HG03521 (cell line): ENCODE results near the gene CXCL6.

ENCODE experiments used
- ATAC-seq: cut with Tn5 transposase; IDR thresholded peaks from one replicate; pipeline ENCODE4 v1.9.1; 2021; ENCODE audit warnings: mild to moderate bottlenecking, moderate library complexity; ENCODE audit not compliant: unreplicated experiment

Gene CXCL6

GRCh38 chr4:73865431-73866096 is 29.1 kb downstream of the CXCL6 start:
- no peak for ATAC-seq

- no peak for ATAC-seq
Measured at GRCh38 chr4:73866246-73866645, 29.8 kb downstream of the CXCL6 start.

GRCh38 chr4:73867783-73868182 is 31.3 kb downstream of the CXCL6 start:
- ATAC-seq, result no peak

DNA sequence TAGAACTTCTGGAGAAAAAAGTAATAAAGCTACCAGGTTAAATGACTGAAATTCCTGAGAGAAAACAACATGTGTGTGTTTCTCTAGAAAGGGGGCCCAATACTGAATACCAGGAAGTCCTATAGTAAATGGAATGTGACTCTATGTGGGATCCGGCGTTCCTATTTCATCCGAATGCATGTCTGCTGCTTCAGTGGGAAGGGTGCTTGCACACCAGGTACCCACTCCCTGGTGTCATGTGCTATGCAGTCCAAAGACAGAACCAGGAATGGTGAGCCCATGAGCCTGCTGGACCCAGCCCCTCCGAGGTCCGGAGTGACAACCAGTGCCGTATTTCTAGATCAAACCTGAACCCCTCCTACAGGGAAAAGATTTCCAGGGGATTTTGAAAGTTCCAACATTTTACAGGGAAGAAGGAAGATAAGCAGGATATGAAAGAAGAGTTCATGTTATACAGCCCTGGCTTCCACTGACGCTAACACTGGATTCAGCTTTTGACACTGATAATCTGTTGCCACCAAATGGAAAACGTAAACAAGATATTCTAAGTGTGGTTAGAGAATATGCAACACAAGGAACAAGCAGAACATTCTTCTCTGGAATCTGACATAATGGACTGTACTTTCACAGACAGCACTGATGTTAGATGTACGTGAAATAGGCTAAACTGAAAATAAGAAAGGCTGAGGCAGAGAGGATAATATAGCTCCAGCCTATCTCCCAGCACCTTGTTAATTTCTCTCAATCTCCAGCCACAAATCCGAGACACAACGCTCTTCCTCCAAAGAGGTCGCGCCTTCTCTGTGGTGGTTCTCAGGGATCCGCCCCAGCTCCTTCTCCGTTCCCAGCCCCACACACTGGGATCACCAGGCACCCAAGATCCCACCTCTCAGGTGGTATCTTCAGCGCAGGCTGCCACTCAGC is 32.0 kb downstream of the CXCL6 start:
- ATAC-seq, result no peak

DNA sequence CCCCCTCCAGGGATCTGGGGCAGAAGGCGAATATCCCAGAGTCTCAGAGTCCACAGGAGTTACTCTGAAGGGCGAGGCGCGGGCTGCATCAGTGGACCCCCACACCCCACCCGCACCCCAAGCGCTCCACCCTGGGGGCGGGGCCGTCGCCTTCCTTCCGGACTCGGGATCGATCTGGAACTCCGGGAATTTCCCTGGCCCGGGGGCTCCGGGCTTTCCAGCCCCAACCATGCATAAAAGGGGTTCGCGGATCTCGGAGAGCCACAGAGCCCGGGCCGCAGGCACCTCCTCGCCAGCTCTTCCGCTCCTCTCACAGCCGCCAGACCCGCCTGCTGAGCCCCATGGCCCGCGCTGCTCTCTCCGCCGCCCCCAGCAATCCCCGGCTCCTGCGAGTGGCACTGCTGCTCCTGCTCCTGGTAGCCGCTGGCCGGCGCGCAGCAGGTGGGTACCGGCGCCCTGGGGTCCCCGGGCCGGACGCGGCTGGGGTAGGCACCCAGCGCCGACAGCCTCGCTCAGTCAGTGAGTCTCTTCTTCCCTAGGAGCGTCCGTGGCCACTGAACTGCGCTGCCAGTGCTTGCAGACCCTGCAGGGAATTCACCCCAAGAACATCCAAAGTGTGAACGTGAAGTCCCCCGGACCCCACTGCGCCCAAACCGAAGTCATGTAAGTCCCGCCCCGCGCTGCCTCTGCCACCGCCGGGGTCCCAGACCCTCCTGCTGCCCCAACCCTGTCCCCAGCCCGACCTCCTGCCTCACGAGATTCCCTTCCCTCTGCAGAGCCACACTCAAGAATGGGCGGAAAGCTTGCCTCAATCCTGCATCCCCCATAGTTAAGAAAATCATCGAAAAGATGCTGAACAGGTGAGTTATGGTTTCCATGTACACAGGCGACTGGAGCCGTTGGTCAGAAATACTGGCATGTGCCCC is 32.9 kb downstream of the CXCL6 start, which contains the start of gene CXCL1:
Gene CXCL1, plus strand, starts transcription at position 264 of the 926 bp plus-strand sequence. Its CDS starts 78 bp downstream, at position 342.
- no peak for ATAC-seq

GRCh38 chr4:73870260-73870659 is 33.8 kb downstream of the CXCL6 start:
- no peak for ATAC-seq

- no peak for ATAC-seq
Measured at GRCh38 chr4:73870768-73871167, 34.3 kb downstream of the CXCL6 start.

GRCh38 chr4:73871511-73872310 is 35.2 kb downstream of the CXCL6 start:
- no peak for ATAC-seq

- no peak for ATAC-seq
Measured at GRCh38 chr4:73872316-73873108, 36.0 kb downstream of the CXCL6 start.

DNA sequence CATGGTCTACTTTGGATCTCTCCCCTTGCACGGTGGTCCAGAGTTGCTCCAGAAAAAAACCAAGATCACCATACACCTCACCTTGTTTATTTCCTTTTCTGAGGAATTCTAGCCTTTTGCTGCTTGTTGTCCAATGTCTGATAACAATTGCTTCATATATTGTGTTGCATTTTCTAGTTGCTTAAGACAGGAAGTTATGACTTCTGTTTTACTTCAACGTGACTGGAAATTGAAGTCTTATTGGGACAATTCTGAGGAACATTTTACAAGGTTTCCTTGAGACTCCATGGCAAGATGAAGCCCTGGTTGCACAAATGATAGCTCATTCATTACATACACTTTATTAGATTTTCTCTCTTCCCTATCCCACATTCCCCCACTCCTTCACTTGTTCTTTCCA is 37.9 kb downstream of the CXCL6 start:
- no peak for ATAC-seq

GRCh38 chr4:73875401-73875800 is 38.9 kb downstream of the CXCL6 start:
- no peak for ATAC-seq

GRCh38 chr4:73883306-73883705 is 46.8 kb downstream of the CXCL6 start:
- ATAC-seq, result no peak

GRCh38 chr4:73885574-73886267 is 49.2 kb downstream of the CXCL6 start:
- no peak for ATAC-seq
